Right lobe of liver (tissue), 4 donors: Measurements from ENCODE around the gene IL1A.

Experiments
- CTCF ChIP-seq, 4 donors: fragments of 200-600 bp in 3 of 4; fragments of 450-650 bp in 1 of 4; IDR thresholded peaks; one replicate each; pipeline versions ENCODE4 v1.5.1 to v1.8.0; 2016 to 2022; ENCODE audit warnings: antibody characterized with exemption in 4 of 4, mild to moderate bottlenecking in 2 of 4
- POLR2A ChIP-seq: fragments of 450-650 bp; IDR thresholded peaks from one replicate; pipeline ENCODE4 v1.6.1; 2017; ENCODE audit warnings: antibody characterized with exemption, mild to moderate bottlenecking
- donor health status: DM: no; HTN: no; CAD: no.
- donor health status: DM: no; HTN: no; CAD: no.
- donor health status: DM: no; HTN: yes; CAD: no.

DNA sequence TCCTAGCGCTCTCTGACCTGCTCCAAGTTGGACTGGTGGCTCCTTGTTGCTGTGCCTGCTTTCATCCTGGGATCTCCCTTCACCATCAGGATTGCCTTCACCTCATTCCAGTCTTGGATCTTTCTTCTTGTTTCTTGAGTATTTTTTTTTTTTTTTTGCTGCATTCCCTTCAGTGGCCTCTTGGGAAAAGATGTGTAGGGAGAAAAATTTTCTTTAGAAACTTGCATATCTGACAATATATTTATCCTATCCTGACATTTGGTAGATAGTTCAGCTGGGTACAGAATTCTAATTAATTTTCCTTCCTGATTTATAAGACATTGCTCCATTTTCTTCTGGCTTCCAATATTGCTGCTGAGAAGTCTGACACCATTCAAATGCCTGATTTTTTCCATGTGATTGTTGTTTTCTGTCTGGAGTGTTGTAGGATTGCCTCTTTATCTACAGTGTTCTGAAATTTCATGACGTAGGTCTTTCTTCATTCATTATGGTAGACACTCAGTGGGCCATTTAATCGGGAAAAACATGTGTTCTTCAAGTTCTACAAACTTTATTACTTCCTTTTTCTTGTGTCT, 23.0 kb upstream of the IL1A start:
- TF ChIP-seq CTCF (IDR thresholded peaks at IDR 0.05), result no peak
- no peak for TF ChIP-seq POLR2A
